Renal cortical epithelial cell (primary cell): Measurements from ENCODE around the gene BCL2. TPM values are rescaled to one million over a fixed set of nuclear protein-coding genes. Genes with fewer than 3 reads are reported as not detected.

ENCODE experiments used
- DNase-seq: peaks from one replicate; pipeline ENCODE4 v3.0.0-alpha.2; 2011; ENCODE audit warnings: low read depth
- total RNA-seq: library from RNA; depleted of rRNA; stranded (reverse); fragments of >200 nt; gene quantifications from 2 replicates; pipeline ENCODE4 v1.2.3, GENCODE V29; 2014

Gene BCL2
- total RNA-seq, 1 donor from 2014 or later, result 30.2 TPM

- DNase-seq, result no peak
These were observed 32.6 kb downstream of the BCL2 start for GRCh38 chr18:63286926-63287325.

GRCh38 chr18:63284827-63285733 lies 34.5 kb downstream of the BCL2 start:
- no peak for DNase-seq

DNA sequence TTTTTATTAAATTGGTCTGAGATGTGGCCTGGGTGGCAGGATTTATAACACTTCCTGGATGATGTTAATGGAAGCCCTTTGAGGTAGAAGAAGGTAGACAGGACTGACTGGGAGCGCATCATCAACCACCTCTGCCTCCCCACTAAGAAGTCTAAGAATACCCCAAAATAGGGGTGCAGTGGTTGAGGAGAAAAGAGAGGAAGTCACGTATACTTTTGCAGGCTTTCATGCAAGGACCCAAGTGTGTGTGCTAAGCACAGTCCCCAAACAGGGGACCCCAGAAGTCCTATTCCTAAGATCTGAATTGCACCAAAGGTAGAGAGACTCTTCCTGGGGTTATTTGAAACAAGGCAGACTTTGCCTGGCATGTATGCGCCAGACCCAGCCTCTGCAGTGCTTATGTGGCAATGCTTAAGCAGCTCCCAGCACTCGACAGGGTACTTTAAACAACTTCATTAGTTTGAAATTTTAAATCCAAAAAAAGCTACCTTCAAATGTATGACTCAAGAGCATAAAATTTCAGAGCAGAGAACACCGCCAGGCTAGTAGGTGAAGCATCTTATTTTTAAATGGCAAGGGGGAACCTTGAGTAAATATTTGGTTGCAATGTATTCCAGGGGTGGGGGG lies 35.3 kb downstream of the BCL2 start:
- DNase-seq, result no peak

DNA sequence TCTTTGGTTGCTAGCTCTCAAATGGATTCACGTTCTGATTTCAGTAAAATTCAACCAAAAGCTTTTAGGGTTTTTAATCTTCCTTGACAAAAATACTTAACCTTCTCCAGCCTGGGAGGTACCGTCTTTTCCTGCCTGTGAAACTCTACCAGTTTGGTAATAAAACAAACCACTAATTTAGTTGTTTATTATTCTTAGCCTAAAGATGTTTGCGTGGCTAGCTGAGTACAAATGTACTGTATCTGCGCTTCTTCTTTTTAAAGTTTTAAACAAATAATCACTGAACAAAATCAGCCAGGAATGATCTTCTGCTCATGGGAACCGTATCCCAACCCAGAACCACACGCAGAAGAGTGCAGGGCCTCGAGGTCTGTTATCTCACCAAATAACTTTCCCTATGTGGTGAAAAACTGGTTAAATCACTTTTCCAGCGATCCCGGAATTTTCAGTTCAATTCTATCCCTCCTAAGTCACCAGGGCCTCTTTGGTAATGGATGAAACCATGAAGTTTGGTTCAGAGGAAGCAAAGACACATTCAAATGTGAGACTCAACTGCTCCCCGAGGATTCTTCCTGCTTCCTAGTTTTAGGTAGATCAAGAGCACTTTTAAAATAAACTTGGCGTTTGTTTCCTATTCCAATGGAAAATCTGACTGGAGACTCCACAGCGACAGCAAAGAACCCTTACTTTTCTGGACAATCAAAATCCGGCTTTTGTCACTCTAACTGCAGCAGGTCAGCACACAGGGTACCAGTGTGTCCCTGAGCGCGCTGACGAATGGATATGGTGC lies 36.1 kb downstream of the BCL2 start:
- DNase-seq, result no peak

GRCh38 chr18:63282793-63283192 lies 36.8 kb downstream of the BCL2 start:
- no peak for DNase-seq

DNA sequence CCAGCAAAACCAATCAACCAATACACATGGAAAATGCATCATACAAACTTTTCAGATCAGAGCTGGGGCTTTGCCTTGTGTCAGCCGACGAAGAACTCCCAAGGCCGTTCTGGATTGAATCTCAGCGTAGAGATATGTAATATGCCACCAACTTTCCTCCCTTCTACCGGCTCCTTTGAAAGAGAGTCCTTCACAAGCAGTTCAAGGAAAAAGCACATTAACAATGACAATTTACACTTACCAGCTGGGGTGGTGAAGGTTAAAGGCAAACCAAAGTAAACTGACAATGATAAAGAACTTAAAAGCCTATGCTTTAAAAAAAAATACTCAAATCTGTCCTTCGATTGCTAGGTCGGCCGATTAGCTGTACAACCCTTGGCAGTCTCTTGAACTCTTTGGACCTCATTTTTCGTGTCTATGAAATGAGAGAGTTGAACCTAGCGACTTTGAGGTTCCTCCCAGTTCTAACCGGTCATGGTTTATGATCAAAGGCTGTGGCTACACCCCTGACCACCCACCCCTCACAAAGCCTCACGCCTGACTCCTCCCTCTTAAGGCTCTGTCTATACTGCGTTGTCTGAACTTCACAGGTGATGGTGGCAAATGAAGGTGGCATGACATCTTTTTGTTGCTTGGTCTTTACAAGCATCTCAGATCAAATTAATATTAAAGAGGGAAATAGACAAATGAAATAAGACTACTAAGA lies 46.2 kb downstream of the BCL2 start:
- no peak for DNase-seq

- no peak for DNase-seq
These were observed 46.9 kb downstream of the BCL2 start for GRCh38 chr18:63272638-63273037.

DNA sequence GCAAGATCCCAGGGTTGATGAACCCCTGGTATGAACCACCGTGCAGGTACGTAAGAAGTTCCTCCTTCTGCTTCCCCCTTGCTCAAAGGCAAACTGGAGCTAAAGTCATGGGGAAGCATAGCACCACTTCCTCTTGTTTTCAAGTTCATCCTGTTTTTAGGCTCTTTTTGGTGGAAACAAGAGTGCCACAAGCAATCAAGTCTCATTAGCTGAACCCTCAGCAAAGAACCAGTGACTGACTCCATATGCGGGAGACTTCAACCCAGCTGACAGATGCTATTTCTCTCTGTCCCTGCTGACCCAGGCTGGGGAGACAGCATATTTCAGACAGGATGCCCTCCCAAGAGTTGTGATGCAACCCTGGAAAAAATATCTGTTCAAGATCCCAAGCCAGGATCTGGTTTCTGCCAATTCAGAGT lies 47.7 kb downstream of the BCL2 start:
- DNase-seq, result no peak

- DNase-seq, result no peak
These were observed 48.4 kb downstream of the BCL2 start for GRCh38 chr18:63271148-63271547.

GRCh38 chr18:63267975-63268721 lies 51.4 kb downstream of the BCL2 start:
- DNase-seq, result peak; percentile 81

DNA sequence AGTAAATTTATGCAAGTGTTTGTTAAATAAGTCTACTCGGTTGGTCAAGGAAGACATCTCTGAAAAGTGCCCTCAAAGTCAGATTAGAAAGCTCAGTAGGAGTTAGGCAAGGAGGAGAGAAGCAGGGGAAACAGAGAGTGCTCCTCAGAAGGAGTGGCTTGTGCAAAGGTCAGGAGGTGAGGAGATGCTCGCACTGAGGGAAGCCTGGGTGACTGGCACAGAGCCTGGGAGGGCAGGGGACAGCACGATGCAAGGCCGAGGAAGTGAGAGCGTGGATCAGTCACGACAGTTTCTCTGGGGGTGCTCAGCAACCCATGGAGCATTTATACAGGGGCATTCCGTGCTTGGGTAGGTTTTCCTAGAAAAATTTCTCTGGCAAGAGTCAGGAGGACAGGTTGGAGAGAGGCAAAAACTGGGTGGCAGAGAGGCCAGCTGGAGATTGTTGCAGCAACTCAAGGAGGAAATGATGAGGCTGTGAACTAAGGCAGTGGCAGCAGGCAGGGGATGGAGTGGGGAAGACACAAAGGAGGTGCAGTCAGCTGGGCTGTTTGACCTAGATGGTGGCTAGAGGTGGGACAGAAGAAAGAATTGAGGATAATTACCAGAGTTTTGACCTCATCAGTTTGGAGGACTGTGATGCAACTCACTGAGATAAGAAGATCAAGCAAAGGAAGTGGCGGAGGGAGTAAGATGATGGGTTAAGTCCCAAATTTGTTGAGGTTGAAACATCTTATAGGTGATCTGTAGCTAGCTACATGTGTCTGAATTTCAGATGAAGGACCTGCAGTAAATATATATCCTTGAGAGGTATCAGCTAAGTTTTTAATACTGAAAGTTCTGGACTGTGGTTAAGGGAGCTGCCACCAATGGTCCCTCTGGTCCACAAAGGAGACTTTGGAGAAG lies 52.4 kb downstream of the BCL2 start:
- no peak for DNase-seq

GRCh38 chr18:63265326-63265725 lies 54.2 kb downstream of the BCL2 start:
- no peak for DNase-seq

- no peak for DNase-seq
These were observed 54.7 kb downstream of the BCL2 start for GRCh38 chr18:63264871-63265270.

DNA sequence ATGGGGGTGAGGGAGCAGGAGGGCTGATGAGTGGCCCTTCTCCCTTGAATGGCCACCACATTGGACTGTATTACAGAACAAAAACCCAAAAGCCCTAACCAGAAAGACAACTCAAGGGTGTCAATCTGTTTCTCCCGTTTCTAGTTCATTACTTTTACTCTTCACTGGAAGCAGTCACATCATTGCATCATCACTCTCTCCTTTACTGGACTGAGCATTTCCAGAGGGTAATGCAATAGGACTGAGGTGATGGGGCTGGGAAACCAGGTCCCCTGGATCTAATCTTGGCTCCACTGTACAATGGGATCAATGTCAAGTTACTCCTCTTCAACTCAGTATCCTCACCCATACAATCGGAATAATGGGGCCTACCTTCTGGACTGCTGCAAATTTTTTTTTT lies 56.1 kb downstream of the BCL2 start:
- no peak for DNase-seq

DNA sequence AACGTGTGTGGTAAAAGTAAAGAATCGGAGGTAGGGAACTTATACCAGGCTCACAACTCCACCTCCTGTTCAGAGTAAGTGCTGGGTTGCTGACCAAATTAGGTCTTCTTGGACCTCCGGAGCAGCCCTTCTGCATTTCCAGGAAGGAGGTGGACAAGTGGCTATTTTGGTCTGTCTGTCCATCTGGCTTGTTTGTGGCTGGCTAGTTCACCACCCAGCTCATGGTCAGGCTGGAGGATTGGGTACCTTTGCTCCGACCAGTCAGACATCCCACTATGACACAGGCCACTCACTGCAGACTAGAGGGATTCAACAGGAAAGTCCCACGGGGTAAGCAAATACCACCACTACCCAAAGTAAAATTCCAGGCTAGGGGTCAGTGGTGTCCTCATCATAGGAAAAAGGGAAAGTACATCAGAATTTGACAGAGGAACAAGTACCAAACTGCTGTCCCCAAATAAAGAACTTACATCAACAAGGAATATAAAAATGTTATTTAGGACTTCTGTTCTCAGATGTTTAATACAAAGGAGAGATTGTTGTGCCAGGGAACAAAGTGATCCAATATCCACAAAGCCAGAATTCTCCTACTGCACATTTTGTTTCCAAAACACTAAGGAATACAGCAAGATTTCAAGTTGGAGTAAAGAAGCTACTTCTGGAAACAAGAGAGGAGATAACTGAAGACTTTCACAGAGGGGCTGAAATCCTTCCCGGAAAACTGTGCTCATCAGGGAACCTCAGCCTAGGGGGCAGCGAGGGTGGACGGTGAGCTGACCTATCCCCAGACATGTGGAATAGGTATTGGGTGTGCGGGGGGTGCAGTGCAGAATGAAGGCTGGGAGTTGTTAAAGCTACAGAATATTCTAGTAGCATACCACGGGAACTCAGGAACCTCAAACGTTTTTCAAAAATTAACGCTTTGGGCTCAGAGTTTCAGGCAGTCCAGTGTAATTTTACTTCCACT lies 56.9 kb downstream of the BCL2 start:
- no peak for DNase-seq

DNA sequence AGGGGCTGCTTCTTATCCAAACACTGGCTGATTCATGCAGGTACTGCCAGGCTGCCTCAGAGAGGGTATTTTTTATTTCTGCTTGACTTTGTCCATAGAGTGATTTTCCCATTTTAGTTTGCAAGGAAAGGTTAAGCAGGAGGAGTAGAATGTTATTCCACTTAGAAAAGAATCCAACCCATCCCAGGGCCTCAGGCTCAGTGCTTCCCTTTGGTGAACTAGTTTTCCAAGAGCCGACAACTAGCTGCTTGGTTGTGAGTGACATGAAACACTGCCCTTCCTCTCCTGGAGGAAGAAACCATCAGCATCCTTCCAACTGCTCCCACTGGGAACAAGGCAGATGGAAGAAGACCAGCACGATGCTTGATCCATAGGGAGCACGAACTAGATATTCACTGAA lies 58.5 kb downstream of the BCL2 start:
- no peak for DNase-seq

GRCh38 chr18:63260380-63260754 lies 59.2 kb downstream of the BCL2 start:
- DNase-seq, result no peak

- no peak for DNase-seq
These were observed 59.8 kb downstream of the BCL2 start for GRCh38 chr18:63259567-63260379.
